ENCODE results near the gene TMC4. TPM values are rescaled to one million over a fixed set of nuclear protein-coding genes. Genes with fewer than 3 reads are reported as not detected.
"Not testable (repeated sequence)": the region's sequence is repeated elsewhere in the genome, so short reads cannot be mapped to it uniquely, and the experiment has no call there.

TMC4 gene
- total RNA-seq, 1 donor from 2014 or later = 1.6 TPM

DNA sequence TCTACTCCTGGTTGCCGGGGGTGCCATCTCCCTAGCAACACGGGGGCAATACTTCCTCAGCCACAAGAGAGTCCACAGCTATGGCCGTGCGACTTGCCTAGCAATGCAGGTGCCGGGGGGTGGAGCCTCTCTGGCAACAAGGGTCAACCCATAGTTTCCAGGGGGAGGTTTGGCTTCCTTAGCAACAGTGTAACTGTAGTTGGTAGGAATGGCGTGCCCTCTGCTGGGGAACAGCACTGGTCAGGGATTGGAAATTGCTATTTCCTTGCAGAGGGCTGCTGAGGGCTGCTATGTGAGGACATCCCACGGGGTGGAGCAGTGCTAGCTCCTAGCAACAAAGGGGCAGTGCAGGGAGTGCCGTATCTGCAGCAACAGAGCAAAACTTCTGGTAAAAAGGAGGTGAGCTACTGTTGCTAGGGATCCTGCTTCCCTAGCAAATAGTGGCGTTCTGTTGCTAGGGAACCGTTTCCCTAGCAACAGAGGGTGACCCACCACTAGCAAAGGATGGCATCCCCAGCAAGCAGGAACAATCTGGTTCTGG lies 7.0 kb upstream of the TMC4 start:
- DNase-seq (ENCODE audit: low spot score) = no peak

DNA sequence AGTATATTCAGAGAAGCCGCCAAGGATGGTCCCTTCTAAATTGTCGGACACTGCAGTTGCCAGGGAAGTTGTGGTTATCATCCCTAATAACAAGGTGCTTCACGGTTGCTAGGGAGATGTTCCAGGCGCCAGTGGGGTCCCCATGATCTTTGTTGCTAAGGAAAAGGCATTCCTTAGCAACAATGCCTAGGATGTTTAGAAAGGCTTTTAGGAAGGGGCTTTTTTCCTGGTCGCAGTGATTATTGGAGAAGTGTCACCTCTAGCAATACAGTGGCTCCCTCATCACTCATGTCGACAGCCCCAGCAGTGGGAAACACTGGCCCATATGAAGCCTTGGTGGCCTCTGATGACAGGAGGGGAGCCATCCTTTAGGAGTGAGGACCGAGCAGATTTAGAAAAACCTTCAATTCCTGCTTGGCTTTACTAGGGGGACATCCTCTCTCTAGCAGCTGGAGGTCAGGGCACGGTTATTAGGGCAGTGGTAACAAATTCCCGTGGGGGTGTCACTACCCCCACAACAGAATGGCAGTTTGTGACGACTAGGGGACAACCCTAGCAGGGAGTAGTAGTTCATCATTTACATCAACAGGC lies 6.4 kb upstream of the TMC4 start:
- no peak for DNase-seq (ENCODE audit: low spot score)

- DNase-seq (ENCODE audit: low spot score) = no peak
Measured at GRCh38 chr19:54178581-54179261, 5.8 kb upstream of the TMC4 start.

GRCh38 chr19:54173951-54174834 lies 1.2 kb upstream of the TMC4 start:
- no peak for DNase-seq (ENCODE audit: low spot score)

GRCh38 chr19:54173359-54173699 lies 369 bp upstream of the TMC4 start:
- no peak for DNase-seq (ENCODE audit: low spot score)

DNA sequence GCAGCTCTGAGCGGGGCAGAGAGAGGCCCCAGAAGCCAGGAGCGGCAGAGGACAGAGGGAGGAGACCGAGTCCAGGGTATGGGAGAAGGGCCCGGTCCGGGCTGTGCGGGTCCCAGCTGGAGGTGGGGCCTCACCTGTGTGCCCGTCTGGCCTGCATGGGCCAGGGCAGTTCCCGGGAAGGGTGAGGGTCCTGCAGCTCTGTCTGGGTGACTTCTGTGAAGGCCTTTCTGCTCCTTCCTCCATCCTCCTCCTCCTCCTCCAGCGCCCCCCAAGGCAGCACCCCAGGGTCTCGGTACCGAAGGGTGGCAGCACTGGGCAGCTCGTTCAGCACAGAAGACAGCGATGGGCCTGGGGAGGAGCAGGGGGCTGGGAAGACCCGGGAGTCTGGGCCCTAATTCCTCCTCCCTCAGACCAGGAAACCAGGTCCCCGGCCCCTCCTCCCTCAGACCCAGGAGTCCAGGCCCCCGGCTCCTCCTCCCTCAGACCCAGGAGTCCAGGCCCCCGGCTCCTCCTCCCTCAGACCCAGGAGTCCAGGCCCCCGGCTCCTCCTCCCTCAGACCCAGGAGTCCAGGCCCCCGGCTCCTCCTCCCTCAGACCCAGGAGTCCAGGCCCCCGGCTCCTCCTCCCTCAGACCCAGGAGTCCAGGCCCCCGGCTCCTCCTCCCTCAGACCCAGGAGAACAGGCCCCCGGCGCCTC lies 1.1 kb downstream of the TMC4 start:
- DNase-seq (ENCODE audit: low spot score) = not testable (repeated sequence)

DNA sequence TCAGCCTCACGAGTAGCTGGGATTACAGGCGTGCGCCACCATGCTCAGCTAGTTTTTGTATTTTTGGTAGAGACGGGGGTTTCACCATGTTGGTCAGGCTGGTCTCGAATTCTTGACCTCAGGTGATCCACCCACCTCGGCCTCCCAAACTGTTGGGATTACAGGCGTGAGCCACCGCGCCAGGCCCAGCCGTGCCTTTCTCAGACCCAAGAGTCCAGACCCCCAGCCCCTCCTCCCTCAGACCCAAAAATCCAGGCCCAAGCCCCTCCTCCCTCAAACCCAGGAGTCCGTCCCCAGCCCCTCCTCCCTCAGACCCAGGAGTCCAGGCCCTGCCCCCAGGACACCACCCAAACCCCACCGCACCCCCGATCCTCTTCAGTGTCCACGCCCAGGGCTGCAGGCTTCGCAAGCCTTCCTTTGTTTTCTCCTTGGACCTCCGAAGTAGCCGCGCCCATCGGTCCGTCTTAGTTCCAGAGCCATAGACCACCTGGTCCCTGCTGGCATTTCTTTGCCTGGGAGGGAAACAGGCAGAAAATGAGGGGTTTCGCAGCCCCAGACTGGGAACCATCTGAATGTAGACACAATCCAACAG lies 3.7 kb downstream of the TMC4 start:
- DNase-seq (ENCODE audit: low spot score) = no peak

GRCh38 chr19:54168174-54168917 lies 4.6 kb downstream of the TMC4 start:
- DNase-seq (ENCODE audit: low spot score) = peak; percentile 96

DNA sequence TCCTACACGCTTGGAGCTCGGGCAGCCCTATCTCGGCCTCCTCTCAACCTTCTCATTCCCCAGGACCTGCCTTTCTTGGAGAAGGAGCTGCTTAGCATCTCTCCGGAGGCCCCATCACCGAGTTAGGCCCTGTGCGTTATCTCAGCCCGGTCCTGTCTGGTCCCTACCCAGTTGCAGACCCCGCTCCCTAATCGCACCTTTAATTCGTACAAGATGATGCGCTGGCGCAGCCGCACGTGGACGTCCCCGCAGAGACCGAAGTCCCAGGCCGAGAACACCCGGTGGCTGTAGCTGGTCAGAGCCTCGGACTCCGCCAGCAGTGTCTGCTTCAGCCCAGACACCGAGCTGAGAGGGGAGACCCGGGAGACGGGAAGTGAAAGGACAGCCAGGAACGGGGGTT lies 7.7 kb downstream of the TMC4 start:
- DNase-seq (ENCODE audit: low spot score) = no peak

DNA sequence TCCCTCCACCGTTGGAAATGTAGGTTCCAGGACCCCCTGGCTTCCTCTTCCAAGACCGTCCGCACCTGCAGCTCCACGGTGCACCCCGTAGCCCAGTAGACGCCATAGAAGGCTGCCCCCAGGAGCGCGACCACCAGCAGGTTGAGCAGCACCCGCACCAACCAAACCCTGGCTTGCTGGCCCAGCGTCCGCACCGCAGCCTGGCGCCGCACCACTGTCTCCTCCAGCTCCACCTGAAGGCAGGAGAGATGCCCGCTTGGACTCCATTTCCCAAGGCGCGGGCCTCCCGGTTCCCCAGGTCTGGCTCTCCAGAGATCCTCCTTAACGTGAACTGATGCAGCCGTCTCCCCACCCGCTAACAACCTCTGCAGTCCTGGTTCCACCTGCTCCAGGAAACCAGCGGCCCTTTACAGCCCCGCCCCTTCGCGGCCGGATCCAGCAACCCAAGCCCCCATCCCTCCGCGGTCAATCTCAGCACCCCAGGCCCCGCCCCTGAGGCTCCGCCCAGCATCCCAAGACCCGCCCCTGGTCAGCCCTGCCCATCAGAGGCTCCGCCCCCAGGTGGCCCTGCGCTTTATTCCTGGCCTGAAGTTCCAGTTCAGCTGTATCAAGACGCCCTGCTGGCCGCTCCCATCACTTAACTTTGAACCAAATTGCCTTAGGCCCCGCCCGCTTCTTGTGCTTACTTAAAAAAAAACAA lies 8.4 kb downstream of the TMC4 start:
- no peak for DNase-seq (ENCODE audit: low spot score)

GRCh38 chr19:54162884-54163283 lies 10.1 kb downstream of the TMC4 start:
- no peak for DNase-seq (ENCODE audit: low spot score)

- no peak for DNase-seq (ENCODE audit: low spot score)
Measured at GRCh38 chr19:54162241-54162805, 10.6 kb downstream of the TMC4 start.

DNA sequence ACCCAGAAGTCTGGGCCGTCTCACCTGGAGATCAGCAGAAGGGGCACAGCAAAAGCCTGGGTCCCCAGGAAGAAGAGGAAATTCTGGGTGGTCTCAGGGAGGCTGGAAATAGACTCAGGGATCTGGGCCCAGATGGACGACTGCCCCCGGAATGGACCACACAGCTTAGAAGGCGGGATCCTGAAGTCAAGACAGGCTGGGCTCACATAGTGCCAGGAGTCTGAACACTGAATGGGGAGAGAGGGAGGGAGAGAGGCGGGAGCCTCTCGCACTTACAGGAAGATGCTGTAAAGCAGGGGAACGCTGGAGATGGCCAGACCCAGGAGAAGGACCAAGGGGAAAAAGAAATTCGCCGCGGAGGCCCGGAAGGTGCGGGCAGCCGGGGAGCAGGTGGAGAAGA lies 12.1 kb downstream of the TMC4 start:
- no peak for DNase-seq (ENCODE audit: low spot score)

DNA sequence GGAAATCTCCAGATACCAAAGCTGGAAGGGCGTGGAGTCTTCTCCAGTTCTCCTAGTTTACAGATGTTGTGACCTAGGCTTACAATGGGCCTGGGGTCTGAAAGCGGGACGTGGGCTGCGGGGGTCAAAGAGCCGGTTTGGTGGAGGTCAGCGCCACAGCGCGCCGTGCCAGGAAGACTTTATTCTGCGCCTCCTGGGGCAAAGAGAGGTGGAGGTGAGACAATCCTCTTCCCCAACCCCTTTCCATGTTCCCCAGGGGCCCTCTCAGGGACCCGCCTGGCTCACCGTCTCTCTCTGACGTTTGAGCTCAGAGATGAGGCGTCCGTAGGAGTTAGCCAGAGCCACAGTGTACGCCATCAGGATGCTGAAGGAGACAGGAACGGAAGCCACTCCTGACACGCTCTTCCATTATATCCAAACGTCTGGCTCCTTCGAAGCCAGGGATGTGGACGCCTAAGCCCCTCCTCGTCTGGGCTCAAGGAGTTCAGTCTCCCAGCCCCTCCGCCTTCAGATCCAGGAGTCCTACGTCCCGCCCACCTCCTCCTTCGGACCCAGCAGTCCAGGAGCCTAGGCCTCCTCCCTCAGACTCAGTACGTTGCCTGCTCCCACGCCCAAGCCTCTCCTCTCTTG lies 12.7 kb downstream of the TMC4 start:
- no peak for DNase-seq (ENCODE audit: low spot score)

- DNase-seq (ENCODE audit: low spot score) = peak; percentile 98
Measured at GRCh38 chr19:54159352-54160181, 13.4 kb downstream of the TMC4 start, which contains the start of gene LENG1. TSS of gene LENG1 (minus strand) at chr19:54159721. CDS start at chr19:54159695, 26 bp downstream.

DNA sequence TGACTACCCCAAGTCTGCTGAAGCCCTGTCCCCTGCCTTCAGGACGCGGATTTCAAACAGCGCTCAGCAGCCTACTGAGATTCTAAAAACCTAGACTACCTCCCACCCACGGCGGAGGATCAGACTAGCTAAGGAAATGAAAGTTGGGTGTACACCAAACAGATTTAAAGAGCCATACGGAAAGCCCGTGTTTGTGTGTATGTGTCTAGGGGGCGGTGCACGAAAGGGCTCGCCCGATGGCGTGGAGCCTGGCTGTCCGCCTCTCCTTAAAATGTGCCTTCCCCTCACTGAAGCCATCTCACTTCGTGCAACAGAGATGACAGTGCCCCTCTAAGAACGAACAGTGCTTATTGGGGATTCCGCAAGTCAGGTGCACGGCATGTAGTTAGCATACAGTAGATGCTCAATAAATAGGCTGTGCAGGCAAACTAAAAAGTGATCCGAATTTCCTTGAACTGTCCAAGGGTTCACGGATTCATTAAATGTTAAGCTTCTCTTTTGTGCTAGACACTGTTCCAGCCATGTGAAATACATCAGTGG lies 14.1 kb downstream of the TMC4 start:
- DNase-seq (ENCODE audit: low spot score) = no peak

DNA sequence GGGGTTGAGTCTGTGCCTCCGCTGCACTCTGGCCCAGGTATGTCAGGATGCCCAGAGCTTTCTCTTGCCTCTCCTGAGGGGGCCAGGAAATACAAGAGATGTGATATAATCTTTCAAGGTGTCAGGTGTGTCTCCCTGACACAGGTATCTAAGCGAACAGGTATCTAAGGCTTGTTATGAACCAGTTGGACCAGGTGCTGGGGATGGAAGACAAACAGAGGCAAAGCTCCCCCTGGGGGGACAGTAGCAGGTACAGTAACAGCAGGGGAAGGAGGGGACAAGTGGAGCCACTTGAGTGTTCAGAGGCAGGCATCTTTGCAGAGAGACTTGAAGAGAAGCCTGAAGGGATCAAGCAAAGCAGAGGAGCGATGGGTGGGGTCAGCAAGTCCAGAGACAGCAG lies 16.0 kb downstream of the TMC4 start:
- DNase-seq (ENCODE audit: low spot score) = no peak

GRCh38 chr19:54156490-54156889 lies 16.5 kb downstream of the TMC4 start:
- no peak for DNase-seq (ENCODE audit: low spot score)

Measured in mesenteric fat pad (tissue), 1 donor.